Activated naive CD8-positive, alpha-beta T cell treated with anti-CD3 and anti-CD28 coated beads for 36 hours (primary cell): ENCODE data around the gene ZNF287. TPM values are rescaled to one million over a fixed set of nuclear protein-coding genes. Genes with fewer than 3 reads are reported as not detected.

Source experiments
- total RNA-seq, 2 experiments: library from RNA; stranded (reverse); gene quantifications; one replicate each; pipeline ENCODE4 v1.2.3, GENCODE V29; 2021

Gene ZNF287
- total RNA-seq, 2 experiments from 2014 or later = 7.2 to 9.8 TPM

Other genes starting within 250 kb of the ZNF287 start
- gene CENPV, start 215.7 kb downstream of the ZNF287 start, total RNA-seq = 100 to 1,000 TPM; 145 to 154 TPM
- gene UBB, start 188.1 kb downstream of the ZNF287 start, total RNA-seq = 1,000 to 10,000 TPM; 1,498 to 1,547 TPM
- 10 to 100 TPM; 34.4 to 40.2 TPM for gene TRPV2, start 153.6 kb downstream of the ZNF287 start, total RNA-seq
- gene LRRC75A, start 77.0 kb downstream of the ZNF287 start, total RNA-seq = 1 to 10 TPM; 1.5 to 1.7 TPM
- 1 to 10 TPM; 3.9 to 4.0 TPM for gene ZNF624, start 84.6 kb upstream of the ZNF287 start, total RNA-seq
- 1 to 10 TPM; 2.0 to 2.1 TPM for gene CCDC144A, start 121.0 kb upstream of the ZNF287 start, total RNA-seq